Bronchial epithelial cell (primary cell): ENCODE results near the gene PSTPIP2. TPM values are rescaled to one million over a fixed set of nuclear protein-coding genes. Genes with fewer than 3 reads are reported as not detected.

ENCODE experiments used
- DNase-seq: peaks from one replicate; pipeline ENCODE4 v3.0.0-alpha.2; 2010; ENCODE audit warnings: low read depth
- FAIRE-seq: peaks from 2 replicates; lab custom pipeline; 2011; peaks lifted over from hg19 to GRCh38; lab: Jason Lieb, UNC
- H3K27me3 ChIP-seq: 2 replicates; pipeline ENCODE4 v1.5.1; 2011; ENCODE audit warnings: low read length; ENCODE audit not compliant: control insufficient read depth, insufficient read depth
- H3K36me3 ChIP-seq: 2 replicates; pipeline ENCODE4 v1.5.1; 2011; ENCODE audit warnings: low read length; ENCODE audit not compliant: control insufficient read depth, insufficient read depth
- H3K4me3 ChIP-seq: 2 replicates; pipeline ENCODE4 v1.5.1; 2011; ENCODE audit warnings: mild to moderate bottlenecking, low read depth, low read length, control low read depth
- CTCF ChIP-seq: IDR thresholded peaks from 2 replicates; pipeline ENCODE4 v1.5.1; 2011; ENCODE audit warnings: mild to moderate bottlenecking, moderate library complexity, low read length, control low read depth, inconsistent platforms; ENCODE audit not compliant: insufficient read depth, severe bottlenecking
- total RNA-seq: library from RNA; depleted of rRNA; stranded (reverse); fragments of >200 nt; gene quantifications from 2 replicates; pipeline ENCODE4 v1.2.1, GENCODE V29; 2014

PSTPIP2 gene
- 6.0 and 6.6 TPM in 2 replicates for total RNA-seq

GRCh38 chr18:46071653-46072375 is at the start of gene PSTPIP2:
Gene PSTPIP2, minus strand, starts transcription at chr18:46072260. Its CDS starts 72 bp downstream, at chr18:46072188.
- Histone ChIP-seq H3K36me3 (no peaks in the 10 kb centered on the region), H3K27me3 (no peaks in the 10 kb centered on the region), H3K4me3 (peak within 1 kb of the TSS; percentile 78)
- TF ChIP-seq CTCF, result no peak
- no peak for DNase-seq
- no peak for FAIRE-seq

- no peak for DNase-seq
- Histone ChIP-seq H3K27me3 (no peaks in the 10 kb centered on the region), H3K4me3 (no peak overlapping the region), H3K36me3 (no peaks in the 10 kb centered on the region)
- no peak for TF ChIP-seq CTCF
- no peak for FAIRE-seq
These were observed 41.7 kb upstream of the PSTPIP2 start for GRCh38 chr18:46113751-46114150.

- no peak for TF ChIP-seq CTCF
- Histone ChIP-seq H3K27me3 (no peaks in the 10 kb centered on the region), H3K36me3 (no peaks in the 10 kb centered on the region), H3K4me3 (no peak overlapping the region)
- DNase-seq, result no peak
- no peak for FAIRE-seq
These were observed 38.3 kb upstream of the PSTPIP2 start for GRCh38 chr18:46110406-46110805.

GRCh38 chr18:46109386-46109785 is 37.3 kb upstream of the PSTPIP2 start:
- no peak for DNase-seq
- TF ChIP-seq CTCF, result no peak
- no peak for FAIRE-seq
- no peak overlapping the region for H3K4me3 ChIP-seq
- H3K36me3 ChIP-seq, result no peaks in the 10 kb centered on the region
- H3K27me3 ChIP-seq, result no peaks in the 10 kb centered on the region

- no peak for FAIRE-seq
- no peak for TF ChIP-seq CTCF
- no peaks in the 10 kb centered on the region for H3K36me3 ChIP-seq
- H3K27me3 ChIP-seq, result no peaks in the 10 kb centered on the region
- DNase-seq, result peak; percentile 70
- peak within 1 kb of the TSS; percentile 97 for H3K4me3 ChIP-seq
These were observed 32.3 kb upstream of the PSTPIP2 start, which contains the start of gene HAUS1 for GRCh38 chr18:46104128-46104911. Gene HAUS1, plus strand, starts transcription at chr18:46104385. Its CDS starts 27 bp downstream, at chr18:46104412.
